HG02938 (cell line): Measurements from ENCODE around the gene COQ10A.
A peak's percentile ranks its signal among the peaks of the same experiment; 100 is the strongest.
"Not testable (repeated sequence)": the region's sequence is repeated elsewhere in the genome, so short reads cannot be mapped to it uniquely, and the experiment has no call there.

ENCODE experiments used
- ATAC-seq: cut with Tn5 transposase; IDR thresholded peaks from one replicate; pipeline ENCODE4 v1.9.1; 2021; ENCODE audit warnings: mild to moderate bottlenecking, moderate library complexity; ENCODE audit not compliant: unreplicated experiment

COQ10A gene

DNA sequence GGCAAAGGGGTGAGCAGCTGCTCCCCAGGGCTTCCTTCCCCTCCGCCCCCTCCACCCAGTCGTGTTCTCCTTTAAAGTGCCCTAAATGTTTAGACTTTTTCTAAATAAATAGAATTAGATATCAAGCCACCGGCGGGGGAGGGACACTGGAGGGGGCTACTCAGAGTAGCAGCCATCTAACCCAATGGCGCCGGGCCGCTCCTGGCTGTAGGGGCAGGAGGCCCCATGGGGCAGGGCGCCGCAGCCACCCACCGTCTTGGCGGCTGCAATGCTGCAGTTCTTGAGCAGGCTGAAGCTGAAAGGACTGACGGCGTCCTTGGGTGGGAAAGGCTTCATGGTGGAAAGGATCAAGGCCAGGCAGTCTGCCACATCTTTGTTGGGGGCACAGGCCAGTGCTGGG is 23.8 kb upstream of the COQ10A start:
- no peak for ATAC-seq

DNA sequence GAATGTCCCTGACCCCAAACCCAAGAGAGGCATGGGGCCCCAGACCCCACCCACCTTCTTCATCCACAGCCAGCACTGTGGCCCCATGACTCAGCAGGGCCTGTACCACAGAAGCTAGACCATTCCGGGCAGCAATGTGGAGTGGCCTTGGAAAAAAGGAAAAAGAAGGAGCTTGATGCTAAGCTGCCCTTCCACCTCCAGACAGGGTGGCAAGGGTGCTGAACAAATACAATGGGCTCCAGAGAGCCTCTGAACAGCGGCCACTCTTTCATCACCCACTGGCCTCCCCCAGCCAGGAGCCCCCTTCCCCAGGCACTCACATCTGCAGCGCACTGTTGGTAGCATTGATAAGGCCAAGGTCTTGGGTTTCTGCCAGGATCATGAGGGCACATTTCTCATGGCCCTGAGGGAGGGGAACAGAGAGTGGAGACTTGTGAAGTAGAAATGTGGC is 23.0 kb upstream of the COQ10A start:
- no peak for ATAC-seq

DNA sequence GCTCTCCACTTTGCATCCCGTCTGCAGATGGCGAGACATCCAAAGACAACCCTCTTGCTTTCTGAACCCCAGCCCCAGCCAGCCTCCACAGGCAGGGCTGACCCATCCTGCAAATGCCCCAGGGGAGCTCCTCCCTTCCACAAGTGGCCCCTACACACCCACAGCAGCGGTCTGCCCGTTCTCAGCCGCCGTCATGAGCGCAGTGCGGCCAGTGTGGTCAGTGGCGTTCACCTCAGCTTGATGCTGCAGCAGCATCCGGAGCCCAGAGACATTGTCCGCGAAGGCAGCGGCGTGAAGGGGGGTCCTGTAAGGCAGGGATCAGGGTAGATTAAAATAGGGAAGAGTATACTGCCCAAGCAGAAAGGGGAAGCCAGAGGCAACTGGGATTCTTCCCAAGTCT is 22.2 kb upstream of the COQ10A start:
- no peak for ATAC-seq

DNA sequence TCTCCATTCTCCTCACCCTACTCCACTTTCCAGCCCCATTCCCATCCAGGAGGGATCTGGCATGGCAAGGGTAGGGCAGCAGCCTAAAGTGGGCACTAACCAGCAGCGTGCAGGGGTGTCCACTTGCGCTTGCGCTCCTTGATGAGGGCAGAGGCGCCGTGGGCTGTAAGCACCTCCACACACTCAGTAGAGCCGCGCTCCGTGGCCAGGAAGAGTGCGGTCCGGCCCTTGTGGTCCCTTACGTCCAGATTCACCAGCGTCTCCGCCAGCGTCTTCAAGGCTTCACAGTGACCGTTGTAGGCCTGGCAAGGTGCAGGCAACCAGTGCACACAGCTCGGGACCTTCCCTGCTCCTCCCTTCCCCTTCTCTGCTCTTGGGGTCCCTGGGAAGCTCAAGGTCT is 18.8 kb upstream of the COQ10A start:
- no peak for ATAC-seq

- ATAC-seq, result no peak
Measured at GRCh38 chr12:56248711-56249110, 18.0 kb upstream of the COQ10A start.

DNA sequence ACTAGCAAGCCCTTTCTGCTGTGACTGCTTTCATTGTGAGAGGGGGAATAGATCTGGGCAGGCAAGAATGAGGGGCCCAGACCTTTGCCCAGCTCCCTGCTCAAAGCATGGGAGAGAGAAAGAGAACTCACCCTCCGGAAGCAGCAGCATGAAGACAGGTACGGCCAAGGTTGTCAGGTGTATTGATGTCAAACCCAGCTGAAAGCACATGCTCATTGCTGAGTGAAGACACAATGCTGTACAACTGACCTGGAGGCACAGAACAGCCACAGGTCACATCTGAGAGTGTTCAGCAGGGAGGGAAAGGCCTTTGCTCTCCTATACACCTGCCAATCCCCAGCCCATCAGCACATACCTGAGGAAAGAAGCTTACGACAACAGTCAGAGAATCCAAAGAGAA is 14.1 kb upstream of the COQ10A start:
- no peak for ATAC-seq

GRCh38 chr12:56253091-56253490 is 13.7 kb upstream of the COQ10A start:
- ATAC-seq, result no peak

DNA sequence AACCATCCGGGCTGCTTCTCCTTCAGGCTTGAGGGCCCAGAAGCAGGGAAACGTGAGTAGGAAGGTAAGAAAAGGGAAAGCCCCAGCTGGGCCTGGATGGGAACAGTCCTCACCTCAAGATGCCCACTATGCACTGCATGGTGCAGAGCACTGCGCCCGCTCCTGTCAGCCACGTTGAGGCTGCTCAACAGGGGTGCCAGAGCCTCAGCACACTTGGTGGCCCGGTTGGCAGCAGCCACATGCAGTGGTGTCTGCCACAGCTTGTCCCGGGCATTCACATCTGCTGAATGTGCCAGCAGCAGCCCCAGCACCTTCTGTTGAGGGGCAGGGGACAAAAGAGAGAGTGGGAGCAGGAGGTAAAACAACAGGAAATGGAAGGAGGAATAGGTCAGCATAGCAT is 11.1 kb upstream of the COQ10A start:
- ATAC-seq, result no peak

GRCh38 chr12:56256326-56256960 is 10.3 kb upstream of the COQ10A start:
- no peak for ATAC-seq

DNA sequence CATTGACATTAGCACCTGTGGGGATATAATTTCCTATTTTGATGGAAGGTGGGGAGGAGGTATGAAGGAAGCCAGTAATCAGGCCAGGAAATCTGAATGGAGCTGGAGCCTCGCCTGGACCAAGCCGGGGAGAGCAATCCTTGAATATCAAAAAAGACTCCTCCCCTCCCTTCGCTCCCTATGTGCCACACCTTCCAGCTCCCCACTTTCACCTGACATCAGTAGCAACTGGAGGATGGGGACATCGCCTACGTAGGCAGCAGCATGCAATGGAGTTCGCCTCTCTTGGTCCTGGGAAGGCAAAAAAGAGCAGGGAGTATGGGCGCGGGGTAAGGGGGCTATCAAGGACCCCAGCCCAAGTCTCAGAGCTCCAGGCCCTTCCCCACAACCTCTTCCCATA is 9.7 kb upstream of the COQ10A start:
- ATAC-seq, result no peak

GRCh38 chr12:56257491-56258067 is 9.2 kb upstream of the COQ10A start:
- ATAC-seq, result peak; percentile 9

GRCh38 chr12:56258068-56258819 is 8.5 kb upstream of the COQ10A start, which contains the start of gene ANKRD52:
Gene ANKRD52 (minus strand): TSS chr12:56258384. CDS start chr12:56258269, 115 bp downstream.
- peak; percentile 70 for ATAC-seq

DNA sequence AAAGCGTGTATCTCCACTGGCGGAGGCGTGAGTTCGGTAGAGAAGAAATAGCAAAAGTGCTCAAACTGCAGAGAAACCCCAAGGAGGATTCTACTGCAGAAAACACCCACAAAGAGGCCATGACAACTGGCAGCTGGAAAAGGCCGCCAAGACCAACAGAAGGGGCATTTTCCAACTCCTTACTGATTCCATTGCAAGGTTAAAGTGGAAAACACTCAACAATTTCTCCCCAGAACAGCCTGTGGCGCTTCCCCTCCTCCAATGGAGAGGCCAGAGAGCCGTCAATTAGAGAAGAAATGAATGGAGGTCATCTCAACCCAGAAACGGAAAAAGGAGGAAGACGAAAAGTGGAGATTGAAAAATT is 7.9 kb upstream of the COQ10A start:
- no peak for ATAC-seq

DNA sequence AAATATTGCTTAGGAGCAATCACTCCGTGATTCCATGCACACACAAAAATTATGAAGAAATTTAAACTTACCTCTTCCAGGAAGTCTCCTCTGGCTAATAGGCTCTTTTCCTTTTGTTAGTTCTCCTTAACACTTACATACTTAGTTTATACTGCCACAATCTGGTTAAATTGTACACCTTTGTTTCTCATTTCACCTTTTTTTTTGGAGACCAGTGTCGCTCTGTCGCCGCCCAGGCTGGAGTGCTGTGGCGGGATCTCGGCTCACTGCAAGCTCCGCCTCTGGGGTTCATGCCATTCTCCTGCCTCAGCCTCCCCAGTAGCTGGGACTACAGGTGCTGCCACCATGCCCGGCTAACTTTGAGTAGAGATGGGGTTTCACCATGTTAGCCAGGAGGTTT is 6.4 kb upstream of the COQ10A start:
- ATAC-seq, result no peak

GRCh38 chr12:56260921-56261320 is 5.8 kb upstream of the COQ10A start:
- no peak for ATAC-seq

DNA sequence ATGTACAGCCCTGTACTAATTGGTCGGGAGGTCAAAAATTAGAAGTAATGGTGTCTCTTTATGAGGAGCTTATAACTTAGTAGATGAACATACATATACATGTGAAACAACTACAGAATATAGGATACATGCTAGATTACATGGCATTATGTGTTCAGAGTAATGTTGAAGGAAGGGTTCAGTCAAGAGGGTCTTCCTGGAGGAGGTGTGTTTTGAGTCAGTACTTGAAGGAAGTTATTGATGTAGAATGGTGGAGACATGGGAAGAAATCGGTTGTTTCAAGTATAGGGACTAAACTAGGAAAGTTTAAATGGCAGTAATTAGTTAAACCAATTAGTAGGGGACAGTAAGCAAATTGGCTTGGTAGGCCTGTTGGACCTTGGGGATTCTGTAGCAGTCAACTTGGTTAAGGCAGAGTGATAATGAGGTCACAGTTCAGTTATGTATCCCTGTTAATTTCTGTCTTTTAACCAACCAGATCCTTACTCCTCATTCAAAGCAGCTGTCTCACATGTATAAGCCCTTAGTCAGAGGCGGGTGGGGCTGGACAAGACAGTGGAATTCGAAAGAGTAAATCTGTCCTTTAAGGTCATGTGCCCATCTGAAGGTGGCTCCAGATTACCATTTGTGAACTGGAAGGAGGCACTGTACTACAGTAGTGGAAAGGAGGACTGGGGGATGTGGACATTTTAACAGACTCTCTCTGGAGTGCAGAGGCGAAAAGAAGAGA is 5.1 kb upstream of the COQ10A start:
- no peak for ATAC-seq

GRCh38 chr12:56262955-56263354 is 3.8 kb upstream of the COQ10A start:
- not testable (repeated sequence) for ATAC-seq

GRCh38 chr12:56266068-56266692 is 562 bp upstream of the COQ10A start:
- ATAC-seq, result not testable (repeated sequence)

DNA sequence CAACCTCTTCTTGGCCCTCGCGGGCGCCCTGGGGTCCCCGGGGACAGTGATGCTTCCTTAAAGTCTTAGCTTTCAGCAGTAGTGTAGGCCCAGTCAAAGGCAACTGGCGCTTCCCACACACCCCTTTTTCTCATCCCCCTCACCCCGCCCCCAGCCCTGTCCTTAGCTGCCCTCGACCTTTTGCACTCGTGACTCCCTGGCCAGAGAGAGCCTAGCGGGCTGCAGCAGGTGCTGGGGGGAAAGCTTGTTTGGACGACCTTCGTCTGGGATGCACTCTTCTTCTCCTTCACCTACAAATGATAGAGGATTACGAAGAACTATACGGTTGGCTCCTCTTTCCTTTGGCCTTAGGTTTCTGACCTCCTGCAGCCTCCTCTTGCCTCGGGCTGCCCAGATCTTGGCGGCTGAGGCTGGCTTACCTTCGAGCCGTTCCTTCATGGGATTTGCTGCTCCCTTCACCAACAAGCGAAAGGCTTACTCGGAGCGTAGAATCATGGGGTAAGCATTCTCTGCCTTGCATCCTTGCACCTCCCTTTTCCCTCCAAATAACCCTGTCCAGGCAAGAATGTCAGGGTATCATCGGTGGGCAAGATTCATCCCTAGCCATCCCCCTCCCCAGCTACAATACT is 815 bp downstream of the COQ10A start:
- ATAC-seq, result peak; percentile 15

DNA sequence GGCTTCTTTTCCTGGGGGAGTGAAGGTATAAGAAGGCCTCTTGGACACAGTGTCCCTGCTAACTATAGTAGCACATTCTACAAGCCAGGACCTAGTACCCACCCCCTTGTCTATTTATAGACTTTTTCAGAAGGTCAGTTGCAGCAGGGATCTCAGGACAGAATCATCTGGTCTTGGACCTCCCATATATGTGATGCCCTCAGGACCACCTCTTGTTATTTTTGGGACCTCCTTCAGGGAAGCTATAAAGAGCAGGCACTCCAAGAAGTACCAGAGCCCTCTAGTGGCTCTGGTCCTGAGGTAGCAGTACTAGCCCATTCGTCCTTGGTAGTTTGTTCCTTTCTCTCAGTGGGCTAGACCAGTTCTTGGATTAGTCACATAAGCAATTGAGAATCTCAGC is 4.3 kb downstream of the COQ10A start:
- ATAC-seq, result no peak

GRCh38 chr12:56272468-56272867 is 5.7 kb downstream of the COQ10A start:
- not testable (repeated sequence) for ATAC-seq
